Activated CD4-positive, CD25-positive, alpha-beta regulatory T cell (primary cell): ENCODE data around the gene CCND1.

ENCODE experiments used
- DNase-seq, 4 experiments: peaks; one replicate each; lab custom pipeline; 2025; lab: John Stamatoyannopoulos, UW

Gene CCND1

DNA sequence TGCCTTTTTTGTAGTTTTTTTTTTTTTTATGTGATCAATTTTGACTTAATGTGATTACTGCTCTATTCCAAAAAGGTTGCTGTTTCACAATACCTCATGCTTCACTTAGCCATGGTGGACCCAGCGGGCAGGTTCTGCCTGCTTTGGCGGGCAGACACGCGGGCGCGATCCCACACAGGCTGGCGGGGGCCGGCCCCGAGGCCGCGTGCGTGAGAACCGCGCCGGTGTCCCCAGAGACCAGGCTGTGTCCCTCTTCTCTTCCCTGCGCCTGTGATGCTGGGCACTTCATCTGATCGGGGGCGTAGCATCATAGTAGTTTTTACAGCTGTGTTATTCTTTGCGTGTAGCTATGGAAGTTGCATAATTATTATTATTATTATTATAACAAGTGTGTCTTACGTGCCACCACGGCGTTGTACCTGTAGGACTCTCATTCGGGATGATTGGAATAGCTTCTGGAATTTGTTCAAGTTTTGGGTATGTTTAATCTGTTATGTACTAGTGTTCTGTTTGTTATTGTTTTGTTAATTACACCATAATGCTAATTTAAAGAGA, 12.5 kb downstream of the CCND1 start:
- DNase-seq = no peak

DNA sequence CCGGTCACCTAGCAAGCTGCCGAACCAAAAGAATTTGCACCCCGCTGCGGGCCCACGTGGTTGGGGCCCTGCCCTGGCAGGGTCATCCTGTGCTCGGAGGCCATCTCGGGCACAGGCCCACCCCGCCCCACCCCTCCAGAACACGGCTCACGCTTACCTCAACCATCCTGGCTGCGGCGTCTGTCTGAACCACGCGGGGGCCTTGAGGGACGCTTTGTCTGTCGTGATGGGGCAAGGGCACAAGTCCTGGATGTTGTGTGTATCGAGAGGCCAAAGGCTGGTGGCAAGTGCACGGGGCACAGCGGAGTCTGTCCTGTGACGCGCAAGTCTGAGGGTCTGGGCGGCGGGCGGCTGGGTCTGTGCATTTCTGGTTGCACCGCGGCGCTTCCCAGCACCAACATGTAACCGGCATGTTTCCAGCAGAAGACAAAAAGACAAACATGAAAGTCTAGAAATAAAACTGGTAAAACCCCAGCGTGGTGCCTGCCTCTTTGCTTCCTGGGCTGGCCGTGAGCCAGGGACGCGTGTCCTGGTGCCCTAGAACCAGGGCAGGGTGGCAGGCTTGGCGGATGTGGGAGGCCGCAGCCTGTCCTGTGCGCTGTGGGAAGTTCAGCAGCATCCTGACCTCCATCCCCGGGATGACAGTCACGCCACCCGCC, 13.2 kb downstream of the CCND1 start:
- DNase-seq = no peak

DNA sequence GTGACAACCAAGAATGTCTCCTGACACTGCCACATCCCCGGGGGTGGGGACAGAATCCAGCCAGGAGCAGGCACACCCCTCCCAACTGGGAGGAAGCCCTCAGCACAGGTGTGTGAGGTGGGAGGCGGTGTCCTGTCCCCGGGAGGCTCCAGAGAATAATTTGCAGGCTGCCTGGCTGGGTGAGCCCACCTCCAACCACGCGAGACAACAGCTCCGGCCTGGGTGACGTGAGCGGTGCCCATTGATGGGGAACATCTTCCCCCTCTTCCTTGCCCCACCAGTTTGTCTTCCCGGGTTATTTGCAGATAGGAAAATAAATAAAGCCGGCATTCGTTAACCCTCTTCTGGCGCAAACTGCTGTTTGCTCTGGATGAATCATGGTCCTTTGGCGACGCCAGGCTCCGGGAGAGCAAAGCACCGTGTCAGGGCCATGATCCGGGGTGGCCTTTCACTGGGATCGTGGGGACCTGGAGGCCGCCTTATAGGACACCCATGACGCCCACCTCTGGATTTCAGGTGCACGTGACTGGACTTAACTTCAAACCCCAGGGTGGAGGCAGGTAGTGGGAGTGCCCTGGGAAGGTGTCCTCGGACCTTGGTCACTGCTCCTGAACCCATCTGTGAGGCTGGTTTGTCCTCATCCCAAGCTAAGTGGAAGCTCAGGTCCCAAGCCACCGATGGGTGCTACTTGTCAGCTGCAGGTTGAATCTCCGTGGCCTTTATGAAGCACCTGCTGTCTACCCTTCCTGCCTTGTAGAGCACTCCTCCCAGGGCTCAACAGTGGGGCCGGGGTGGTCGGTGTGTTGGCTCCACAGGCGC, 13.9 kb downstream of the CCND1 start:
- no peak for DNase-seq

DNA sequence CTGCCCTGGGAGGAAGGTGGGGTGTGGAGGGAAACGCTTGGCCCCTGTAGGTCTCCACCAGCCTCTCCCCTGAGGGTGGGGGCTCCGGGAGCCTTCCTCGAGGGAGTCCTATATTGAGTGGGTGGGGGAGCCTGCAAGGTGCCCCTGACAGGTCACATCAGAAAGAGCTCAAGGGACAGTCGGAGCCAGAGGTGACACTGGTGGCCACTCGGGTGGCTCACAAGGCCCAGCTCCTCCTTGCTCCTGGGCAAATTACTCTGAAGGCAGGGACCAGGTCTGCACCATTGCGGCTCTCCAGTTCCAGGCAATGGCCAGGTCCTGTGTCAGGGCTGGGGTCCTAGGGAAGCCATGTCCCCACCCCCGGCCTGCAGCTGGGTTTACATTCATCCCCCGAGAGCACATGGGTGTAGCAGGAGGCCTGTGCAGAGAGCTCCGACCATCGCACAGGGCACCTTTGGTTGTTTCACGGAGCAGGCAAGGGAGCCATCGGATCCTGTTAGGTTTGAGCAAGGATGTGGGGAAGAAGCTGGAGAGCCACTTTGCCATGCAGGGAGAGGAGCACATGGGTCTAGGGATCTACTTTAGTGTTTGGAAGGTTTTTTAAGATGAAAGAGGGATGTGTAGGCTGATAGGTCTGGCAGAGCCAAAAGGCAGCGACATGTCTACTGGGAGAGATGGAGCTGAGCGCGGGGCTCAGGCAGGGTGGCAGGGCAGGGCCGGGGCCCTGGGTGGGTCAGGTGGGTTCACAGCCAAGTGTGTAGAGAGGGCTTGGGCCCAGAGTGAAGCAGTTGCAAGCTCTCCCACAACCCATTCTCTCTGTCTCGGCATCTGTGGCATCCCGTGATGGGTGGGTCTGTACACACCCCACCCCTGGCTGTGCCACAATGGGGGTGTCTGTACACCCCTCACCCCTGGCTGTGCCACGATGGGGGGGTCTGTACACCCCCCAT, 14.8 kb downstream of the CCND1 start:
- DNase-seq = no peak

DNA sequence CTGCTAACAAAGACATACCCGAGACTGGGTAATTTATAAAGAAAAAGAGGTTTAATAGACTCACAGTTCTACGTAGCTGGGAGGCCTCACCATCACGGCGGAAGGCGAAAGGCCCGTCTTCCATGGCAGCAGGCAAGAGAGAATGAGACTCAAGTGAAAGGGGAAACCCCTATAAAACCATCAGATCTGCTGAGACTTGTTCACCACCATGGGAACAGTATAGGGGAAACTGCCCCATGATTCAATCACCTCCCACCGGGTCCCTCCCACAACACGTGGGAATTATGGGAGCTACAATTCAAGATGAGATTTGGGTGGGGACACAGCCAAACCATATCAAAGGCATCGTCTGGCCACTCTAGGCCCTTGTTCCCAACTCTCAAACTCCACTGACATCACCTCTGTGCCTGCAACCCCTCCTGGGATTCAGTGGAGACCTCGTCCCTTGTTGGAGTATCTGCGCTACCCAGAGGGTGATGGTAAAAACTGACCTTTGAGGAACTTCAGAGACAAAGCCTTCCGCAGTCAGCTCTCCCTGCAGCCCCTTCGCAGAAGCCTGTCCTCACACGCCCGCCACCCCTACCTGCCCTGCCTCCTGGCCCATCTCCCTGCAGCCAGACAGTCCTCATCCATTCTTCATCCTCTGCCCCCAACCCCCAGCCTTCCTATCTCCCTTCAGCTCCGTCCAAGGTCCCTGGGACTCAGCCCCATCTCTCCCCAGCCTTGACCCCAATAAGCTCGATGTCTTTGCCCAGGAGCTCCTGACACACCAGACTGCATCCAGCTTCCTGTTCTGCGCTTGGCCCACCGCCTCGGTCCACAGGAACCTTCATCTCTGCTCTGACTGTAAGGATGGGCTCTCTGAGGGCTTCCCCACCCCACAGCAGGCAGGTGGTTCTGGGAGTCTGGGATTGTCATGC, 15.8 kb downstream of the CCND1 start:
- no peak for DNase-seq

DNA sequence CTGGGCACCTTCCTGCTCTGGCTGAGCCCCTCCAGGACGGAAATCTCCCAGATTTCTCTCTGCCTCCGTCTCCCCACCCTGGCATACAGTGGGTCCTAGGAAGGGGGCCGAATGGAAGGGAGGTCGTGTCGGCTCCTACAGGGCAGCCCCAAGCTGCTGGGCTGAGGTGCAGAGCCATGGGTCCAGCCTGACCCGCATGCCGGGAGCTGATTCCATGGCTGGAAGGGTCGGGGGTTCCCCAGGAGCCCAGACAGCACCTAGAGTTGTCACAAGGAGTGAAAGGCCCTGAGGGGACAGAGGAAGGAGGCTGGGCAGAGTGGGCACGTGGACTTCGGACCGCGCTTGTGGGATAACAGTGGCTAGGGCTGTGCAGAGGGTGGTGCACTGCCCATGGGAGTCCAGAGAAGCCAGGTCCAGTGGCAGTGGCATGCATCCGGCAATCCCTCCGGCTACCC, 16.5 kb downstream of the CCND1 start:
- no peak for DNase-seq

DNA sequence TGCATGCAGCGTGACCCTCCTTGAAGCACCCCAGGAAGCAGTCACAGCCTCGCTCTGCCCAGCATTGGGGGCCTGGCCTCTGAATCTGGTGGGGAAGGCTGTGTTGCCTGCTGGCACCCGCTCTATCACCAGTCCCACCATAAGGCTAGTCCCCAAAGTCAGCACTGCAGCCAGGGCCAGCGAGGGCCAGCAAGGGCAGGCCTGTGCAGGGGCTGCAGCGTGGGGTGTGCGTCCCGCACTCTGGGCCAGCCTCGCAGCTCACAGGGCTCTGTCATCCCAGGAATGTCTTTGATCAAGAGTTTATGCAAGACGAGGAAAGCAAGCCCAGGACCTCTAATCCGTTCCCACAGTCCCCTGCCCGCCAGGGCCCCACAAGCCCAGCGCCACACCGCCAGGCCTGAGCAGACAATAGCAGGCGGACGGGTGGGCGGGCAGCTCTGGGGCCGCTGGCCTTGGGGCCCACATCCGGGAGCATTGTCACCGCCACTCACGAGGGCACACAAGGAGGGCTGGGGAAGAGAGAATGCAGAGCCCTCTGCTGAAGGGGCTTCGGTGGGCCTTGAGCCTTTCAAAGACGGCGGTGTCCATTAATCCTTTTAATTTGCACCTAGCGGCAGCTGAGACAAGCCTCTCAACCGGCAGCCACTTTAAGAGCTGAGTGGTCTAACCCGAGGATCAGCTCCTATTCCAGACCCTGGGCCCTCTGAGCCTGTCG, 17.1 kb downstream of the CCND1 start:
- DNase-seq = no peak

DNA sequence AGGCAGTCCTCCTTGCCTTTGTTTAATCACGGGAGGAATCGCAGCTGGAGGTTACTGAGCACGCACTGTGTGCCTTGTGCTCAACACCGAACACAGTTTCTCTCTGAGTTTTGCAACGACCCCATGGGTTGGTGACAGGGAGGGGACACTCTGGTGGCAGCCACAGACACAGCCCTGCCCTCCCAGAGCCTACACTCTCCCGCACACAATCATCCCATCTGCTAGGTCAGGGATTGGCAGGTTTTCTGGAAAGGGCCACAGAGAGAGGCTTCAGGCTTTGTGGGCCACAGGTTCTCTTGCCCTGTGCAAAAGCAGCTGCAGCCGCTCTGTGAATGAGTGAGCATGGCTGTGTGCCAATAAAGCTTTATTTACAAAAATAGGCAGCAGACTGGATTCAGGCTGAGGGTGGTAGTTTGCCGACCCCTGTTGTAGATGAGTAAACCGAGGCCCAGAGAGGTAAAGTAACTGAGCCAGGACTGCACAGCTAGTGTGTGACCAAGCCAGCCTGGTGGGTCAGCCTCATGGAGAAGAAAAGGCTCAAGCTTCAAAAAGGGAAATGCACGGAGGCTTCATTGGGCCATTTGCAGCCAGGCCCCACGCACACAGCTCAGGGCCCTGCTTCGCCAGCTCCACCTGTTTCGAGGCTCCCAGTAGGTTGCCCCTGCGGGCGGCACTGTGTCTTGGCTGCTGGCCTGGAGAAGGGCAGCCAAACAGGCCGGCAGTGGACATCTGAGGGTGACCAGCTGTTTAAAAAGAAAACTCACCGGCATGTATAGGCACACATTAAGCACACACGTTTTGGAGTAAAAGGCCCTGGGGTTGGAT, 17.9 kb downstream of the CCND1 start:
- no peak for DNase-seq

DNA sequence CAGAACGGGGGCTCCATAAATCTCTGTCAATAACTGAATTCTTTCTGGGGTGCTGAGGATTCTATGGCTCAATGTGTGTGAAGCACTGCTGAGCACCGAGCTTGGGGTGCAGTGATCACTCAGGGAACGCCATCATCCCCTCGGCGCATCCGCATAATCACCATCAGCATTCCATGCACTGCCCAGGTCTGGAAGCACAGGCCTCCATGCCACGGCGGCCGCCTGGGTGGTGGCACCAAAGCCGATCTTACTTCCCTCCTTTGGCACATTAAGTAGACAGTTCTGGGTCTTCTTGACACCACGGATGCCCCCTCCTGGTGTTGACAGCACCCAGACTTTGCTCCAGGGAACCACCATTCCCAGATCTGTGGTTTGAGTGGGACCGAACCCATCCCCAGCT, 18.6 kb downstream of the CCND1 start:
- DNase-seq = no peak

DNA sequence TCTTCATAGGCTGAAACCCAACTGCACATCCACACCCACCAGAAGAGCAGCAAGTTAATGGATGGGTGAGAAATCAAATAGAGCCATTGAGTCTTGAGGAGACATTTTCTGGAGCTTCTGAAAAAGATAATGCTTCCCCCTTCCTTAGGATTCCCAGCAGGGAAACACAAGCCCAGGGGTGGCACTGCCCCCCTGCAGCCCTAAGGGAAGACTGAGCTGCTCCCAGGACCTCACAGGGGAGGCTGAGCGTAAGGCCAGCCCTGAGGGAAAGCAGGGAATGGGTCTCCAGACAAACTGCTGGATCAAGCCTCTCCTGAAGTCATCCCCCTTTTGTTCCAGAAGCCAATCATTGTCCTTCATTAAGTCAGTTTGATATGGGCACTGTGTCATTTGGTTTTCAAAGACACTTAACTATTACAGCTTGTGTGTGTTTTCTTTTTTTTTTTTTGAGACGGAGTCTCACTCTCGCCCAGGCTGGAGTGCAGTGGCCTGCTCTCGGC, 19.1 kb downstream of the CCND1 start:
- no peak for DNase-seq

DNA sequence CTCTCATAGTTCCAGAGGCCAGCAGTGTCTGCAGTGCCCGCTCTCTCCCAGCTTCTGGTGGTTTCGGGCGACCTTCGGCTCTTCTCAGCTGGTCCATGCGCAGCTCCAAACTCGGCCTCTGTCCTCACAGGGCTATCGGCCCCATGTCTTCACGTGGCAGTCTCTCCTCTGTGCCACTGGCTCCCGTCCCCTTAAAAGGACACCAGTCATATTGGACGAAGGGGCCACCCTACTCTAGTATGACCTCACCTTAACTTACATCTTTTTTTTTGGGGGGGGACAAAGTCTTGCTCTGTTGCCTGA, 20.4 kb downstream of the CCND1 start:
- no peak for DNase-seq

DNA sequence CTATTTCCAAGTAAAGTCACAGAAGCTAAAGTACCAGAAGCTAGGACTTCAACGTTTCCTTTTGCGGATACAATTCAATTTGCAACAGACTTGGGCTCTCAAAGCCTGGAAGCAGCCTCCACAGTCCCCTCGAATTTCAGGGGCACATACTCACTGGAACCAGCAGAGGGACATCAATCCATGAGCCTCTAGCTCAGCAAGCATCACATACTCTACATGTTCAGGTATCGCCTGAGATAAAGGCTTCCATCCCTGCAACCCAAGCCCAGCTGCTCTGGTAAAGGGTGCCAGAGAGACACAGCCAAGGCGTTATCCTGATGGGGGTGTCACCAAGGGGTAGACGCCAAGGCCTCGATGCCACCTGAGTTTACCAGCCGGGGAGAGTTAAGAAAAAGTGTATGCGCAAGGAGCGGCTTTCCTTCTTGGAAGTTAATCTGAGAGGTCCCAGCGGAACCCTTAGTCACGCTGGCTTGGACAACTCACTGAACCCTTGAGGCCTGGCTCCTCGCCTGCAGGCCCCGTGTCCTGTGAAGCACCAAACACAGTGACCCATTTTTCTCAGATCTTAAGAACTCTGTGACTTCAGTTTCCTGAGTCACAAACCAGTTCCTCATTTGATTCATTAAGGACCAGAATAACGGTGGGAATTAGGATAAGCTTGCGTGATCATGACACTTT, 21.2 kb downstream of the CCND1 start:
- no peak for DNase-seq

DNA sequence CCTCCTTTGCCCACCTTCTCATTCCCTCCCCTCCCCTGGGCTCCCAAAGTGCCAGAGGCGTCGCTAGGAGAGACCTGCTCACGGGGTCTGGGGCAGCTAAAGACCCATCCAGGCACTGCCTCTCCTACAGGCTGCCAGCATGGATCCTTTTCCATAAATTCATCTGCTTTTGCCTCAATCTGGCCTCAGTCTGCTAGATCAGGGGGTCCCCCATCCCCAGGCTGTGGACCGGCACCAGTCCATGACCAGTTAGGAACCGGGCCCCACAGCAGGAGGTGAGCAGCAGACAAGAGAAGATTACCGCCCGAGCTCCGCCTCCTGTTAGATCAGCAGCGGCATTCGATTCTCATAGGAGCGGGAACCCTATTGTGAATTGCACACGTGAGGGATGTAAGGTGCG, 21.9 kb downstream of the CCND1 start:
- DNase-seq = no peak

DNA sequence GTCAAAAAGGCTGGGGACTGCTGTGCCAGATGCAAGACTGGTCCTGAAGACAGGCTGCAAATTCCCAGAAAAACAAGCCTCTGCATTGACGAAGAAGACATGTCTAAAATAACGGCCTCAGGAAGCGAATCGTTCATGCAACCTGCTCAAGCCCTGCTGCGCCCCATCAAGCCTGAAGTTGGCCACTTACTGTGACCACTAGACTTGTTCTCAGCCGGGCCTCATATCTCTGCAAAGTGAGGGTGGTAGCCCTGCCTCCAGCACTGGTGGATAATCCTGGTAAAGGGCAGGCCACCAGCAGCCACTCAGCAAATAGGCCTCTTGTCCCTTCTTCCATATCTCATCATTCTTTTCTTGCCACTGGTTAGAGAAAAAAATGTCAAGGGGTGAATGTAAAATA, 22.4 kb downstream of the CCND1 start:
- DNase-seq = no peak

DNA sequence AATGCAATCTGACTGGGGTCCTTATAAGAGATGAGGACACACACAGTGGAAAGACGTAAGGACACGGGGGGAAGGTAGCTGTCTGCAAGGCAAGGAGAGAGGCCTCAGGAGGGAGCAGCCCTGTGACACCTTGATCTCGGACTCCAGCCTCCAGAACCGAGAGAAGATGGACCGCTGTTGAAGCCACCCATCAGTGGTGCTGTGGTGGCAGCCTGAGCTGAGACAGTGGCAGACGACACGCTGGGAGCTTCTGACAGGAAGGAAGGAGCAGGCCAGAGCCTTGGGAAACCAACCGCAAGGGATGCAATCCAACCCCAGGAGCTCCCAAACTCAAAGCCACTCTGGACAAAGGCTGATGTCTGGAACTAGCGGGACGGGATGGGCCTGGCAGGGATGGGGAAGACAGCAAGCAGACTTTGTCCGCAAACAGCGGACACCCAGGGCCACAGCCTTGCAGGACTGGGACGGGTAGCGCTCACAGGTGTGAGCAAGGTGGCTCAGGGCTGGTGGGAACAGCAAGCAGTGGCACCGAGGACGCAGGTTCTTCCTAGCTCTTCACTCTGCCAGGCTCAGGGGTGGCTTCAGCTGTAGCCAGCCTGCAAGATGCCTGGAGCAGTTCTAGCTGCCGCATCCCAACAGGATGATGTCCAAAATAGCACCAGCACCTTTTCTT, 23.3 kb downstream of the CCND1 start:
- DNase-seq = no peak

DNA sequence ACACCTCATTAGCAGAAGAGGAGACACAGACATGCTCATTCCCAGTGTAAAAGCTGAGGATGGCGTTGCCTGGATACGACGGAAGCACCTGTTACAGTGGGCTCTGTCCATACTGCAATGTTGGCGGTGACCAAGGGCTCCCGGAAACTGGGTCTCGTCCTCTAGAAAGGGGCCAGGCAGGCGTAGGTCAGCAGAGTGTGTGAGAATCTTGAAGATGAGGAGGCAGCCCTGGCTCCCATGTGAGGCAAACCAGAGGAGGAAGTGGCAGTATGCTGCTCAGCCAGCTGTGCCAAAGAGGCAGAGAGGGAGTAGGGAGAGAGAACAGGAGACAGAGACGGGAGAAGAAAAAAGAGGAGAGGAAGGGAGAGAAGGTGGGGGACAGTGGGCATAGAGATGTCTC, 23.9 kb downstream of the CCND1 start:
- no peak for DNase-seq

DNA sequence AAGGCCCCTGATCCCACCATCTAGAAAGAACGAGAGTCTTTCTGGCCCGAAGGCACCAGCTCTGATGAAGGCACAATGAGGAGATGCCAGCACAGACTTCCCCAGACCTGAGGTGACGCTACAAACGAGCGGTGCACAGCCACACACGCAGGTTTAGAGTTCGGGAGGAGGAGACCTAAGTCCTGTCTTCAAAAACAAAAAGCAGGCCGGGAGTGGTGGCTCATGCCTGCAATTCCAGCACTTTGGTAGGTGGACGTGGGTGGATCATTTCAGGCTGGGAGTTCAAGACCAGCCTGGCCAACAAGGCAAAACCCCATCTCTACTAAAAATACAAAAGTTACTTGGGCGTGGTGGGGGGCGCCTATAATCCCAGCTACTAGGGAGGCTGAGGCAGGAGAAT, 24.7 kb downstream of the CCND1 start:
- no peak for DNase-seq

DNA sequence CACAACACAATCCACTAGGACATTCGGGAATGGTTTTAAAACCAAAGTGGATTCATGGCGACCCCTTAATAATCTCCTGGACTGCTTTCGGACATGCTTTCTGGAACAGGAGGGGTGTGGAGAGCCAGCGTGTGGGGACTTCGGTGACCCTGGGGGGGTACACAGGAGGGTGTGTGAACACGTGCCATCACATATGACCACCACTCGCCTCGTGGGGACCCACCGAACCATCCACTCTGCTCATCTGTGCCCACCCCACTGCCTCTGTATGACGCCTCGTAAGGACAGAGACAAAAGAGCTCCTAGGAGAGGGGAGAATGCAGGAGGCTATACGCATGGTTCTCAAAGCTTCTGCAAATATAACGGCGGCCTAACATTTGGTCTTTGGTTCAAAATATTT, 25.3 kb downstream of the CCND1 start:
- no peak for DNase-seq
